CD14-positive monocyte (primary cell): ENCODE measurements around the gene SBK1. TPM values are rescaled to one million over a fixed set of nuclear protein-coding genes. Genes with fewer than 3 reads are reported as not detected.

Experiments
- DNase-seq, 3 donors: peaks; one replicate each; pipeline ENCODE4 v3.0.0-alpha.2; 2011 to 2022
- H2AFZ ChIP-seq: 2 replicates; pipeline ENCODE4 v1.6.0; 2012; ENCODE audit warnings: mild to moderate bottlenecking, low read depth, low read length, inconsistent platforms; ENCODE audit not compliant: insufficient read depth, poor library complexity, severe bottlenecking
- H3K27ac ChIP-seq, 2 donors: 1 replicate in 1 of 2; 2 replicates in 1 of 2; pipeline ENCODE4 v1.5.1; 2012 to 2013; ENCODE audit warnings: low read length in 2 of 2, control low read depth in 1 of 2, inconsistent platforms in 1 of 2, low read depth in 1 of 2, mild to moderate bottlenecking in 1 of 2
- H3K27me3 ChIP-seq, 2 donors: one replicate each; pipeline versions ENCODE4 v1.6.0 to v1.6.1; 2011 to 2013; ENCODE audit warnings: low read length in 2 of 2; ENCODE audit not compliant: control insufficient read depth in 2 of 2, insufficient read depth in 2 of 2
- H3K36me3 ChIP-seq, 2 donors: replicated peaks in 1 of 2; 1 replicate in 1 of 2; 2 replicates in 1 of 2; pipeline versions ENCODE4 v1.5.1 to v1.6.1; 2012 to 2013; ENCODE audit warnings: low read length in 2 of 2, control low read depth in 1 of 2, inconsistent platforms in 1 of 2, mild to moderate bottlenecking in 1 of 2; ENCODE audit not compliant: insufficient read depth in 2 of 2, control insufficient read depth in 1 of 2
- H3K4me1 ChIP-seq, 2 donors: 1 replicate in 1 of 2; 2 replicates in 1 of 2; pipeline versions ENCODE4 v1.5.1 to v1.6.1; 2012 to 2013; ENCODE audit warnings: low read length in 2 of 2, control low read depth in 1 of 2, inconsistent platforms in 1 of 2, mild to moderate bottlenecking in 1 of 2, moderate library complexity in 1 of 2; ENCODE audit not compliant: insufficient read depth in 2 of 2, control insufficient read depth in 1 of 2
- H3K4me2 ChIP-seq: replicated peaks from 2 replicates; pipeline ENCODE3; 2012; ENCODE audit warnings: low read length, moderate library complexity, mild to moderate bottlenecking; ENCODE audit not compliant: poor library complexity, severe bottlenecking; ENCODE audit errors: extremely low read depth
- H3K4me3 ChIP-seq, 3 experiments: fragments of 200-600 bp in 1 of 3; sonication (generic) in 1 of 3; replicated peaks in 1 of 3; 1 replicate in 2 of 3; 2 replicates in 1 of 3; pipeline ENCODE4 v1.5.1; 2011 to 2013; ENCODE audit warnings: low read length in 3 of 3, mild to moderate bottlenecking in 3 of 3, control low read depth in 2 of 3, low read depth in 2 of 3, inconsistent platforms in 1 of 3, moderate library complexity in 1 of 3
- H3K79me2 ChIP-seq: 2 replicates; pipeline ENCODE4 v1.6.0; 2012; ENCODE audit warnings: mild to moderate bottlenecking, control low read depth, inconsistent platforms, low read length, moderate library complexity; ENCODE audit not compliant: insufficient read depth
- H3K9ac ChIP-seq: 2 replicates; pipeline ENCODE4 v1.6.0; 2017; ENCODE audit warnings: low read length, mild to moderate bottlenecking; ENCODE audit not compliant: insufficient read depth, poor library complexity, severe bottlenecking
- H3K9me3 ChIP-seq, 2 donors: replicated peaks in 1 of 2; 1 replicate in 1 of 2; 2 replicates in 1 of 2; pipeline versions ENCODE4 v1.5.1 to v1.6.1; 2012 to 2013; ENCODE audit warnings: low read length in 2 of 2, control low read depth in 1 of 2; ENCODE audit not compliant: control insufficient read depth in 1 of 2, insufficient read depth in 1 of 2
- H4K20me1 ChIP-seq: 2 replicates; pipeline ENCODE4 v1.6.0; 2012; ENCODE audit warnings: mild to moderate bottlenecking, low read length, control low read depth, moderate library complexity; ENCODE audit not compliant: insufficient read depth
- H3K27ac Mint-ChIP-seq, 7 donors: one replicate each; pipeline ENCODE4 v1.8.0; 2020; ENCODE audit warnings: mild to moderate bottlenecking in 7 of 7, mixed read lengths in 7 of 7, moderate library complexity in 6 of 7, inconsistent platforms in 2 of 7
- H3K27me3 Mint-ChIP-seq, 3 donors: one replicate each; pipeline ENCODE4 v1.8.0; 2021 to 2022; ENCODE audit warnings: low read depth in 3 of 3, mild to moderate bottlenecking in 3 of 3, mixed read lengths in 3 of 3, moderate library complexity in 3 of 3, inconsistent platforms in 1 of 3
- H3K36me3 Mint-ChIP-seq, 2 donors: one replicate each; pipeline ENCODE4 v1.8.0; 2020; ENCODE audit warnings: mixed read lengths in 2 of 2, inconsistent platforms in 1 of 2, mild to moderate bottlenecking in 1 of 2
- H3K4me1 Mint-ChIP-seq: one replicate; pipeline ENCODE4 v1.8.0; 2020; ENCODE audit warnings: mild to moderate bottlenecking, mixed read lengths
- H3K4me3 Mint-ChIP-seq, 2 donors: one replicate each; pipeline ENCODE4 v1.8.0; 2020; ENCODE audit warnings: mild to moderate bottlenecking in 2 of 2, mixed read lengths in 2 of 2, moderate library complexity in 1 of 2
- H3K9me3 Mint-ChIP-seq, 7 donors: one replicate each; pipeline ENCODE4 v1.8.0; 2020 to 2022; ENCODE audit warnings: mixed read lengths in 7 of 7, mild to moderate bottlenecking in 6 of 7, moderate library complexity in 6 of 7, inconsistent platforms in 2 of 7
- WGBS: methylation state at CpG from one replicate; pipeline ENCODE4 v1.1.5; 2013; ENCODE audit warnings: missing lambda C conversion rate; ENCODE audit not compliant: insufficient coverage; 5-methylcytosine and 5-hydroxymethylcytosine counted together
- intact Hi-C, 2 donors: fragments of 100-400 bp; cut with micrococcal nuclease; formaldehyde crosslinking; loops; one replicate each; pipeline versions ENCODE4 v1.15.0 to v1.15.1; 2023
- polyA plus RNA-seq, 3 donors: library from polyadenylated mRNA; depleted of rRNA in 1 of 3; unstranded in 2 of 3; stranded (reverse) in 1 of 3; fragments of 300-500 nt in 2 of 3; fragments of >200 nt in 1 of 3; fragmentation: Illumina TruSeq in 2 of 3; gene quantifications; 1 replicate in 2 of 3; 2 replicates in 1 of 3; pipeline ENCODE4 v1.2.3, GENCODE V29; 2012 to 2021
- TF ChIP-seq, protein P1 (sequence below): fragments of 200-600 bp; IDR thresholded peaks from one replicate; pipeline ENCODE4 v1.8.0; 2022; ENCODE audit warnings: antibody characterized with exemption, mild to moderate bottlenecking

The SBK1 gene
- polyA plus RNA-seq, 3 donors, result 0.04 TPM; not detected in 2

DNA sequence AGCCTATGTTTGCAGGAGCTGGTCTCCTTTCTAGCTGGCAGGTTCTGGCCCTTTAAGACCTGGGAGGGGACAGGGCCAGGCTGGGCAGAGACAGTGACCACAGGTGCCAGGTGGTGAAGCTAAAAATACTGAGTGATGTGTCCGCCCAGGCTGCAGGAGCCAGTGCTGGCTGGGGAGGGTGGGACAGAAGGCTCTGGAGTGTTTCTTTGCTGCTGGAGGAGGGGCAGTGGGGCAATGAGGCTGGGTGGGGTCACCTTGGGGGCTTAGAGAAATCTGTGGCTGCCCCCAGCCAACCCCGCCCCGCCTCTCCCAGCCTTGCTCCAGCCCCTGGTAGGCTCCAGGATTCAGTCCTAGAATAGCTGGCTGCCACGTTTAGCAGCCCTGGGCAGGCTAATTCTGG is 30.4 kb upstream of the SBK1 start:
- 86% methylated on average over 4 of the region's 4 CpGs for WGBS
- H3K9me3 ChIP-seq, result no peaks in the 10 kb centered on the region
- TF ChIP-seq, protein P1, sequence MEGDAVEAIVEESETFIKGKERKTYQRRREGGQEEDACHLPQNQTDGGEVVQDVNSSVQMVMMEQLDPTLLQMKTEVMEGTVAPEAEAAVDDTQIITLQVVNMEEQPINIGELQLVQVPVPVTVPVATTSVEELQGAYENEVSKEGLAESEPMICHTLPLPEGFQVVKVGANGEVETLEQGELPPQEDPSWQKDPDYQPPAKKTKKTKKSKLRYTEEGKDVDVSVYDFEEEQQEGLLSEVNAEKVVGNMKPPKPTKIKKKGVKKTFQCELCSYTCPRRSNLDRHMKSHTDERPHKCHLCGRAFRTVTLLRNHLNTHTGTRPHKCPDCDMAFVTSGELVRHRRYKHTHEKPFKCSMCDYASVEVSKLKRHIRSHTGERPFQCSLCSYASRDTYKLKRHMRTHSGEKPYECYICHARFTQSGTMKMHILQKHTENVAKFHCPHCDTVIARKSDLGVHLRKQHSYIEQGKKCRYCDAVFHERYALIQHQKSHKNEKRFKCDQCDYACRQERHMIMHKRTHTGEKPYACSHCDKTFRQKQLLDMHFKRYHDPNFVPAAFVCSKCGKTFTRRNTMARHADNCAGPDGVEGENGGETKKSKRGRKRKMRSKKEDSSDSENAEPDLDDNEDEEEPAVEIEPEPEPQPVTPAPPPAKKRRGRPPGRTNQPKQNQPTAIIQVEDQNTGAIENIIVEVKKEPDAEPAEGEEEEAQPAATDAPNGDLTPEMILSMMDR, result no peak
- H3K27me3 ChIP-seq, result no peaks in the 10 kb centered on the region
- H3K9me3 Mint-ChIP-seq, result peaks cover 0 to 5% (median 2%) of the 10 kb centered on the region in 7 donors
- H3K79me2 ChIP-seq, result no peaks in the 10 kb centered on the region
- no peak overlapping the region for H3K4me3 Mint-ChIP-seq
- no peaks in the 10 kb centered on the region for H4K20me1 ChIP-seq
- no peak overlapping the region for H3K27ac Mint-ChIP-seq
- H3K36me3 Mint-ChIP-seq, result no peaks in the 10 kb centered on the region
- H3K4me3 ChIP-seq, result no peak overlapping the region
- H3K9ac ChIP-seq, result no peak overlapping the region
- H3K27me3 Mint-ChIP-seq, result peaks cover 14 to 18% (median 18%) of the 10 kb centered on the region in 3 donors
- no peaks in the 10 kb centered on the region for H3K4me1 ChIP-seq
- no peak overlapping the region for H3K4me2 ChIP-seq
- H3K4me1 Mint-ChIP-seq, result peaks cover 6% of the 10 kb centered on the region
- H3K27ac ChIP-seq, result no peak overlapping the region
- H2AFZ ChIP-seq, result no peak overlapping the region
- no peaks in the 10 kb centered on the region for H3K36me3 ChIP-seq
- intact Hi-C loops, result no loop called here
- DNase-seq, result no peak

GRCh38 chr16:28263305-28263704 is 29.0 kb upstream of the SBK1 start:
- Histone ChIP-seq H2AFZ (no peak overlapping the region), H3K4me3 (no peak overlapping the region), H3K9ac (no peak overlapping the region), H4K20me1 (no peaks in the 10 kb centered on the region), H3K9me3 (no peaks in the 10 kb centered on the region), H3K4me1 (no peaks in the 10 kb centered on the region), H3K36me3 (no peaks in the 10 kb centered on the region), H3K27ac (no peak overlapping the region), H3K79me2 (no peaks in the 10 kb centered on the region), H3K27me3 (no peaks in the 10 kb centered on the region), H3K4me2 (no peak overlapping the region)
- Mint-ChIP-seq H3K27ac (no peak overlapping the region), H3K4me1 (peaks cover 6% of the 10 kb centered on the region), H3K36me3 (no peaks in the 10 kb centered on the region), H3K9me3 (peaks cover 0 to 5% (median 2%) of the 10 kb centered on the region in 7 donors), H3K4me3 (no peak overlapping the region), H3K27me3 (peaks cover 13 to 21% (median 14%) of the 10 kb centered on the region in 3 donors)
- intact Hi-C loops, result no loop called here
- WGBS, result 70% methylated on average over 6 of the region's 7 CpGs
- DNase-seq, result no peak
- TF ChIP-seq, protein P1, result no peak
